ENCODE data around the gene DNAH14. TPM values are rescaled to one million over a fixed set of nuclear protein-coding genes. Genes with fewer than 3 reads are reported as not detected.

The DNAH14 gene
- total and polyA plus RNA-seq, 2 experiments from 2014 or later: 14.7 to 46.1 TPM

GRCh38 chr1:225258811-225259210, 329.3 kb downstream of the DNAH14 start:
- H3K27ac ChIP-seq: no peak overlapping the region
- H3K4me2 ChIP-seq: no peak overlapping the region
- no peaks in the 10 kb centered on the region for H4K20me1 ChIP-seq (ENCODE audit: insufficient read depth, poor library complexity, severe bottlenecking)
- H3K4me1 ChIP-seq (ENCODE audit: insufficient read depth): no peaks in the 10 kb centered on the region
- H3K36me3 ChIP-seq (replicated peaks; ENCODE audit: insufficient read depth, low read depth): no peaks in the 10 kb centered on the region
- H3K79me2 ChIP-seq: no peaks in the 10 kb centered on the region
- H3K4me3 ChIP-seq: no peak overlapping the region
- H3K9me3 ChIP-seq (ENCODE audit: low read depth): peaks cover 5% of the 10 kb centered on the region
- H2AFZ ChIP-seq: no peak overlapping the region
- H3K27me3 ChIP-seq: no peaks in the 10 kb centered on the region
- DNase-seq (ENCODE audit: low spot score): no peak
- no peaks in the 10 kb centered on the region for H3K9me2 ChIP-seq (replicated peaks; ENCODE audit: insufficient read depth)
- TF ChIP-seq CTCF (IDR thresholded peaks at IDR 0.05; ENCODE audit: poor library complexity) (no peak), EZH2 (IDR thresholded peaks at IDR 0.05; ENCODE audit: borderline replicate concordance) (no peak), EZH2phosphoT487 (IDR thresholded peaks at IDR 0.05; ENCODE audit: low read depth, severe bottlenecking, unreplicated experiment) (no peak)

GRCh38 chr1:225259542-225259941, 330.1 kb downstream of the DNAH14 start:
- H3K36me3 ChIP-seq (replicated peaks; ENCODE audit: insufficient read depth, low read depth): no peaks in the 10 kb centered on the region
- H3K27me3 ChIP-seq: no peaks in the 10 kb centered on the region
- no peaks in the 10 kb centered on the region for H3K79me2 ChIP-seq
- no peak overlapping the region for H3K27ac ChIP-seq
- no peak overlapping the region for H3K4me3 ChIP-seq
- no peak overlapping the region for H3K4me2 ChIP-seq
- no peak overlapping the region for H2AFZ ChIP-seq
- no peaks in the 10 kb centered on the region for H3K4me1 ChIP-seq (ENCODE audit: insufficient read depth)
- WGBS (ENCODE audit: low lambda C conversion rate, missing lambda C conversion rate): 54% methylated on average over 1 of the region's 1 CpG
- H3K9me3 ChIP-seq (ENCODE audit: low read depth): peaks cover 5% of the 10 kb centered on the region
- DNase-seq (ENCODE audit: low spot score): peak; percentile 13
- H4K20me1 ChIP-seq (ENCODE audit: insufficient read depth, poor library complexity, severe bottlenecking): no peaks in the 10 kb centered on the region
- H3K9me2 ChIP-seq (replicated peaks; ENCODE audit: insufficient read depth): no peaks in the 10 kb centered on the region
- TF ChIP-seq CTCF (IDR thresholded peaks at IDR 0.05; ENCODE audit: poor library complexity): no peak
- TF ChIP-seq EZH2 (IDR thresholded peaks at IDR 0.05; ENCODE audit: borderline replicate concordance): no peak
- TF ChIP-seq EZH2phosphoT487 (IDR thresholded peaks at IDR 0.05; ENCODE audit: low read depth, severe bottlenecking, unreplicated experiment): no peak

- H3K4me1 ChIP-seq (ENCODE audit: insufficient read depth): no peaks in the 10 kb centered on the region
- no peaks in the 10 kb centered on the region for H3K36me3 ChIP-seq (replicated peaks; ENCODE audit: insufficient read depth, low read depth)
- no peaks in the 10 kb centered on the region for H4K20me1 ChIP-seq (ENCODE audit: insufficient read depth, poor library complexity, severe bottlenecking)
- no peak overlapping the region for H2AFZ ChIP-seq
- H3K9me2 ChIP-seq (replicated peaks; ENCODE audit: insufficient read depth): no peaks in the 10 kb centered on the region
- no peaks in the 10 kb centered on the region for H3K27me3 ChIP-seq
- DNase-seq (ENCODE audit: low spot score): no peak
- no peak overlapping the region for H3K4me2 ChIP-seq
- H3K9me3 ChIP-seq (ENCODE audit: low read depth): peaks cover 5% of the 10 kb centered on the region
- no peak overlapping the region for H3K4me3 ChIP-seq
- WGBS (ENCODE audit: low lambda C conversion rate, missing lambda C conversion rate): 81% methylated on average over 1 of the region's 1 CpG
- no peak overlapping the region for H3K27ac ChIP-seq
- H3K79me2 ChIP-seq: no peaks in the 10 kb centered on the region
- TF ChIP-seq EZH2phosphoT487 (IDR thresholded peaks at IDR 0.05; ENCODE audit: low read depth, severe bottlenecking, unreplicated experiment) (no peak), EZH2 (IDR thresholded peaks at IDR 0.05; ENCODE audit: borderline replicate concordance) (no peak), CTCF (IDR thresholded peaks at IDR 0.05; ENCODE audit: poor library complexity) (no peak)
Observed at GRCh38 chr1:225260319-225260718, 330.8 kb downstream of the DNAH14 start.

- Histone ChIP-seq H3K27me3 (no peaks in the 10 kb centered on the region), H3K9me3 (ENCODE audit: low read depth) (no peaks in the 10 kb centered on the region), H2AFZ (no peak overlapping the region), H3K36me3 (replicated peaks; ENCODE audit: insufficient read depth, low read depth) (no peaks in the 10 kb centered on the region), H3K4me3 (no peak overlapping the region), H3K27ac (no peak overlapping the region), H4K20me1 (ENCODE audit: insufficient read depth, poor library complexity, severe bottlenecking) (no peaks in the 10 kb centered on the region), H3K4me2 (no peak overlapping the region), H3K79me2 (no peaks in the 10 kb centered on the region), H3K9me2 (replicated peaks; ENCODE audit: insufficient read depth) (no peaks in the 10 kb centered on the region), H3K4me1 (ENCODE audit: insufficient read depth) (no peaks in the 10 kb centered on the region)
- 96% methylated on average over 3 of the region's 3 CpGs for WGBS (ENCODE audit: low lambda C conversion rate, missing lambda C conversion rate)
- DNase-seq (ENCODE audit: low spot score): no peak
- no peak for TF ChIP-seq EZH2phosphoT487 (IDR thresholded peaks at IDR 0.05; ENCODE audit: low read depth, severe bottlenecking, unreplicated experiment)
- TF ChIP-seq CTCF (IDR thresholded peaks at IDR 0.05; ENCODE audit: poor library complexity): no peak
- no peak for TF ChIP-seq EZH2 (IDR thresholded peaks at IDR 0.05; ENCODE audit: borderline replicate concordance)
Observed at GRCh38 chr1:225277445-225277844, 348.0 kb downstream of the DNAH14 start.
